ENCODE results near the gene AURKA. TPM values are rescaled to one million over a fixed set of nuclear protein-coding genes. Genes with fewer than 3 reads are reported as not detected.

Gene AURKA
- total RNA-seq, 2 donors from 2014 or later = 0.41 TPM; not detected in 1

DNA sequence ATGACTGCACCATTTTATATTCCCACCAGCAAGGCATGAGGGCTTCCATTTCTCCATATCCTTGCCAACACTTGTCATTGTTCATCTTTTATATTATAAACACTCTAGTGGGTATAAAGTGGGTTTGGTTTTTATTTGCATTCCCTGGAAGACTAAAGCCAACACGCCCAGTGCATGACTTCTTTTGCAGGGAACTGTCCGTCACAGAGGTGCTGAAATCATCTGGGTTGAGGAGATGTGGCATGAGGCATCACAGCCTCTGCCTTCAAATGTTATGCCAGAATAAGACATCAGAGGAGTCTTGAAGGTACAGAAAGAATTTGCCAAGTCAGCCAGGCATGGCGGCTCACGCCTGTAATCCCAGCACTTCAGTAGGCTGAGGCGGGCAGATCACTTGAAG, 63.2 kb downstream of the AURKA start:
- Histone ChIP-seq H3K27me3 (replicated peaks; ENCODE audit: insufficient read depth) (no peaks in the 10 kb centered on the region), H3K27ac (no peak overlapping the region), H3K9me3 (no peaks in the 10 kb centered on the region), H3K4me3 (no peak overlapping the region), H3K36me3 (no peaks in the 10 kb centered on the region), H3K4me1 (ENCODE audit: control insufficient read depth in 1 of 2, low read depth in 2 of 2) (no peaks in the 10 kb centered on the region)
- TF ChIP-seq, protein P1, sequence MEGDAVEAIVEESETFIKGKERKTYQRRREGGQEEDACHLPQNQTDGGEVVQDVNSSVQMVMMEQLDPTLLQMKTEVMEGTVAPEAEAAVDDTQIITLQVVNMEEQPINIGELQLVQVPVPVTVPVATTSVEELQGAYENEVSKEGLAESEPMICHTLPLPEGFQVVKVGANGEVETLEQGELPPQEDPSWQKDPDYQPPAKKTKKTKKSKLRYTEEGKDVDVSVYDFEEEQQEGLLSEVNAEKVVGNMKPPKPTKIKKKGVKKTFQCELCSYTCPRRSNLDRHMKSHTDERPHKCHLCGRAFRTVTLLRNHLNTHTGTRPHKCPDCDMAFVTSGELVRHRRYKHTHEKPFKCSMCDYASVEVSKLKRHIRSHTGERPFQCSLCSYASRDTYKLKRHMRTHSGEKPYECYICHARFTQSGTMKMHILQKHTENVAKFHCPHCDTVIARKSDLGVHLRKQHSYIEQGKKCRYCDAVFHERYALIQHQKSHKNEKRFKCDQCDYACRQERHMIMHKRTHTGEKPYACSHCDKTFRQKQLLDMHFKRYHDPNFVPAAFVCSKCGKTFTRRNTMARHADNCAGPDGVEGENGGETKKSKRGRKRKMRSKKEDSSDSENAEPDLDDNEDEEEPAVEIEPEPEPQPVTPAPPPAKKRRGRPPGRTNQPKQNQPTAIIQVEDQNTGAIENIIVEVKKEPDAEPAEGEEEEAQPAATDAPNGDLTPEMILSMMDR (IDR thresholded peaks at IDR 0.05) = no peak
- ATAC-seq (ENCODE audit: insufficient number of reproducible peaks, low FRiP score, low read depth) = no peak
- no peak for DNase-seq (ENCODE audit: low spot score)

DNA sequence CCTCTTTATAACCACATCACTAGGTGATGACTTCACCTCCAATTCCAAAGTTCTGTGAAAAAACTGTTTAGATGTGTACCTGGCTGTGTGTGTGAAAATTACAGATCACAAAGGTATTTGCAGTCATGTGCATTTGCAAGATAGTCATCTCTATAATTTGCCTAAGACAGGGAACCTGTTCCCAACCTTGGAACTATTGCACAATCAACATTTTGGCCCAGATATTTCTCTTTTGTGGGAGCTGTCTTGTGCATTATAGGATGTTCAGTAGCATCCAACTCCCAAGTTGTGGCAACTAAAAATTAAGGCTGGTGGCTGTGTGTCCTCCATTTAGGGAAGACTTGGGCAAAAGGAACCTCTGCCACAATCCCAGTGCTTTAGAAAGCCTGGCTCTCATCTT, 67.2 kb downstream of the AURKA start:
- H3K27me3 ChIP-seq (replicated peaks; ENCODE audit: insufficient read depth) = no peaks in the 10 kb centered on the region
- no peaks in the 10 kb centered on the region for H3K36me3 ChIP-seq
- no peak overlapping the region for H3K27ac ChIP-seq
- ATAC-seq (ENCODE audit: insufficient number of reproducible peaks, low FRiP score, low read depth) (no peak), DNase-seq (ENCODE audit: low spot score) (no peak)
- no peak overlapping the region for H3K4me3 ChIP-seq
- TF ChIP-seq, protein P1 (IDR thresholded peaks at IDR 0.05) = no peak
- H3K4me1 ChIP-seq (ENCODE audit: control insufficient read depth in 1 of 2, low read depth in 2 of 2) = no peaks in the 10 kb centered on the region
- H3K9me3 ChIP-seq = no peaks in the 10 kb centered on the region

DNA sequence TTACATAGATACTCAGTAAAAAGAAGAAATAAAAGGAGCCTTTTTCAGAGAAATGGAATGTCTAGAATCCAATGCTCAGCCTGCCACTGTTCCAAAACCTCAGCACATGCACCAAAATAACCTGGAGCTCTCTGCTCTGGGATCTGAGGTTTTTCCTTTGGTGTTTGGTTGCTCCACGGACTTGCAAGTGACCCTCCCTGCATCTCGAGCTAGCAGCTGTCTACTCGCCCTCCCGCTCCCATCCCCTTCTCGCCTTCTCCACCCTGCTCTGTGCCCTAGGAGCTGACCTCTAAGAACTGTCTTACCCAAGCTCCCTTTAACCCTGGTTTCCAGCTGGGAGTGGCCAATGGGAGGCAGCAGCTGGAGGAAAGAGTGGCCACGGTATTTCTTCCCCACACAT, 68.4 kb downstream of the AURKA start:
- TF ChIP-seq, protein P1 (IDR thresholded peaks at IDR 0.05) = no peak
- H3K36me3 ChIP-seq = no peaks in the 10 kb centered on the region

DNA sequence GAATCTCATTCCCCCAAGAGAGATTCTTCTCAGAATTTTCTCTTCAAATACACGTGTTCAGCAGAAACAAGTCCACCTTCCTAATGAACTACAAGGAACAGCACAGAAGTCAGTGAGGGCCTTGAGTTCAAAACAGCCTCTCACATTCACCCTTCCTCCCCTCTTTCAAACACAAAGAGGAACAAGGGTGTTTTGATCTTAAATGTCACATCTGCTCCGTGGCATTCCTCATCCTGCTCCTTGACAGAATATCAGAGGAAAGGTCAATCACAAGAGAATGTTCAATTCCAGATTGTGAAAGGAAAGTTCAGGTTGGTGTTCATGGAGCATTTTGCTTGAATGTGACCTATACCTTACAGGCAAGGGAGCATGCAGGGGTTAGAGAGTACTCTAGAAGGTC, 68.8 kb downstream of the AURKA start:
- DNase-seq (ENCODE audit: low spot score) = no peak

More for the DNA sequence above, 68.4 kb downstream of the AURKA start:
- H3K4me3 ChIP-seq = no peak overlapping the region
- H3K4me1 ChIP-seq (ENCODE audit: control insufficient read depth in 1 of 2, low read depth in 2 of 2) = no peaks in the 10 kb centered on the region
- H3K27ac ChIP-seq = no peak overlapping the region
- H3K27me3 ChIP-seq (replicated peaks; ENCODE audit: insufficient read depth) = no peaks in the 10 kb centered on the region
- no peaks in the 10 kb centered on the region for H3K9me3 ChIP-seq
- DNase-seq (ENCODE audit: low spot score) = no peak
- ATAC-seq (ENCODE audit: insufficient number of reproducible peaks, low FRiP score, low read depth) = no peak

DNA sequence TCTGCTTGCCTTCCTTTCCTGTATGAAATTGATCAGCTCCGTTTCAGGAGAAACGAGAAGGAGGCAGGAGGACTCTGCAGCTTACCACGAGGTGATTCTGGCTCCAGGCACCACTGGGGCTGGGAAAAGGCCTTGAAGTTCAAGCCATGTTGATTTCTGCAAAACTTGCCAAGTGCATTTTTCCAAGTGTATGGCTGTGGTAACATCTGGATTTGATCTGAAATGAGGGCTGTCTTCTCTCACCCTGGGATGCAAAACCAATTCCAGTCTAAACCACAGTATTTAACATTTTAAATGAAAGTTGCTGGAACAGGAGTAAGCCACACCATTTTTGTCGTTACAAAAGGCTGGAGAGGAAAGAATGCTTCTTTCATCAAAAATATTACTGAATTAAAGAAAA, 69.3 kb downstream of the AURKA start:
- TF ChIP-seq, protein P1 (IDR thresholded peaks at IDR 0.05) = no peak

More for the DNA sequence above, 68.8 kb downstream of the AURKA start:
- no peaks in the 10 kb centered on the region for H3K36me3 ChIP-seq
- H3K27ac ChIP-seq = no peak overlapping the region
- H3K9me3 ChIP-seq = no peaks in the 10 kb centered on the region
- no peaks in the 10 kb centered on the region for H3K27me3 ChIP-seq (replicated peaks; ENCODE audit: insufficient read depth)
- H3K4me3 ChIP-seq = no peak overlapping the region
- H3K4me1 ChIP-seq (ENCODE audit: control insufficient read depth in 1 of 2, low read depth in 2 of 2) = no peaks in the 10 kb centered on the region
- ATAC-seq (ENCODE audit: insufficient number of reproducible peaks, low FRiP score, low read depth) = no peak
- TF ChIP-seq, protein P1 (IDR thresholded peaks at IDR 0.05) = no peak

More for the DNA sequence above, 69.3 kb downstream of the AURKA start:
- DNase-seq (ENCODE audit: low spot score) (no peak), ATAC-seq (ENCODE audit: insufficient number of reproducible peaks, low FRiP score, low read depth) (no peak)
- no peaks in the 10 kb centered on the region for H3K9me3 ChIP-seq
- no peaks in the 10 kb centered on the region for H3K36me3 ChIP-seq
- H3K4me1 ChIP-seq (ENCODE audit: control insufficient read depth in 1 of 2, low read depth in 2 of 2) = no peaks in the 10 kb centered on the region
- H3K27me3 ChIP-seq (replicated peaks; ENCODE audit: insufficient read depth) = no peaks in the 10 kb centered on the region
- no peak overlapping the region for H3K4me3 ChIP-seq
- no peak overlapping the region for H3K27ac ChIP-seq

Other genes with a start within 250 kb of the AURKA start
- not detected for gene MC3R, start 143.5 kb downstream of the AURKA start, total RNA-seq
- gene FAM210B, start 33.2 kb downstream of the AURKA start, total RNA-seq = 10 to 100 TPM; 35.2 to 37.3 TPM
- gene CSTF1, start 430 bp upstream of the AURKA start, total RNA-seq = 10 to 100 TPM in 1 of 2 donors, 1 to 10 TPM in 1; 4.6 to 22.5 TPM
- 1 to 10 TPM; 3.0 to 3.1 TPM for gene CASS4, start 20.0 kb upstream of the AURKA start, total RNA-seq
- gene RTF2, start 76.4 kb upstream of the AURKA start, total RNA-seq = 10 to 100 TPM; 70.9 to 71.6 TPM
- not detected for gene FAM209A, start 132.5 kb upstream of the AURKA start, total RNA-seq
- not detected for gene FAM209B, start 141.0 kb upstream of the AURKA start, total RNA-seq
- gene TFAP2C, start 237.1 kb upstream of the AURKA start, total RNA-seq = 1 to 10 TPM in 1 of 2 donors, under 1 TPM in 1; 0.49 to 2.0 TPM